ENCODE results near the gene CD81.

DNA sequence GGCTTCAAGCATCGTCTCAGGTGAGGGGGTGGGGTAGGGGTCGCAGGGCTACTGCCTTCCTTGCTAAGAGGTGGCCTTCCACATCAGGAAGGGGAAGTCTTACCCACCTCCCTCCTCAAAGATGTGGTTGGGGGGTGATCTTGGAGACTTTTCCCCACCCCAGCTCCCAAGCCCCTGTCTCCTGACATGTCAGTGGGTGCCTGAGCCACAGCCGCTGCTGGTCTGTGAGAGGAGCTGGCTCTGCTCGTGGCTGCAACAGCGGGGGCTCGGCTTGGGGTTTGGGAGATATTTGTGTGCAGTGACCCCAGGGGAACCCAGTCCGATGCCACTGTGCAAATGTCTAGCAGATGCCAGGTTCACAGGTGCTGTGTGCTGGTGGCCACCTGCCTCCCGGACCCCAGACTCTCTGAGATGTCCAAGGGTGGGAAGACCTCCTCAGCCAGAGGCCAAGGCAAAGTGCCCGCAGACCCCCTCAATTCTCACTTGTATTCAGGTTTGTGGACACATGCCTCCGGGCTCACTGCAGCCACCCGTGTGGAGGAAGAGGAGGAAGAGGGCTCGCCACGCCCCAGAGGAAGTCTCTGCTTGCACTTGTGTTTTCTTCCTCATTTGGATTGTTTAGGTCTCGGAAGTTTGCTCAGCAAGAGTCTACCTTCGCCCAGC, 69.6 kb downstream of the CD81 start:
- TF ChIP-seq, protein P1, sequence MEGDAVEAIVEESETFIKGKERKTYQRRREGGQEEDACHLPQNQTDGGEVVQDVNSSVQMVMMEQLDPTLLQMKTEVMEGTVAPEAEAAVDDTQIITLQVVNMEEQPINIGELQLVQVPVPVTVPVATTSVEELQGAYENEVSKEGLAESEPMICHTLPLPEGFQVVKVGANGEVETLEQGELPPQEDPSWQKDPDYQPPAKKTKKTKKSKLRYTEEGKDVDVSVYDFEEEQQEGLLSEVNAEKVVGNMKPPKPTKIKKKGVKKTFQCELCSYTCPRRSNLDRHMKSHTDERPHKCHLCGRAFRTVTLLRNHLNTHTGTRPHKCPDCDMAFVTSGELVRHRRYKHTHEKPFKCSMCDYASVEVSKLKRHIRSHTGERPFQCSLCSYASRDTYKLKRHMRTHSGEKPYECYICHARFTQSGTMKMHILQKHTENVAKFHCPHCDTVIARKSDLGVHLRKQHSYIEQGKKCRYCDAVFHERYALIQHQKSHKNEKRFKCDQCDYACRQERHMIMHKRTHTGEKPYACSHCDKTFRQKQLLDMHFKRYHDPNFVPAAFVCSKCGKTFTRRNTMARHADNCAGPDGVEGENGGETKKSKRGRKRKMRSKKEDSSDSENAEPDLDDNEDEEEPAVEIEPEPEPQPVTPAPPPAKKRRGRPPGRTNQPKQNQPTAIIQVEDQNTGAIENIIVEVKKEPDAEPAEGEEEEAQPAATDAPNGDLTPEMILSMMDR (conservative IDR thresholded peaks at IDR 0.05; ENCODE audit: low read length): no peak
- TF ChIP-seq EZH2phosphoT487 (IDR thresholded peaks at IDR 0.05; ENCODE audit: borderline replicate concordance): no peak

All from Loucy (cell line).